PC-3 (cell line): Measurements from ENCODE around the gene C16orf96.

Experiments used
- EZH2 ChIP-seq: fragments of 300-600 bp; sonication (generic); IDR thresholded peaks from one replicate; pipeline ENCODE4 v1.6.1; 2017; ENCODE audit warnings: antibody characterized with exemption, mild to moderate bottlenecking, low read length; ENCODE audit not compliant: unreplicated experiment
- TF ChIP-seq, protein P1 (sequence below): fragments of 300-600 bp; sonication (generic); conservative IDR thresholded peaks from 2 replicates; pipeline ENCODE4 v1.5.1; 2017; ENCODE audit warnings: antibody characterized with exemption, low read depth, mild to moderate bottlenecking, low read length

DNA sequence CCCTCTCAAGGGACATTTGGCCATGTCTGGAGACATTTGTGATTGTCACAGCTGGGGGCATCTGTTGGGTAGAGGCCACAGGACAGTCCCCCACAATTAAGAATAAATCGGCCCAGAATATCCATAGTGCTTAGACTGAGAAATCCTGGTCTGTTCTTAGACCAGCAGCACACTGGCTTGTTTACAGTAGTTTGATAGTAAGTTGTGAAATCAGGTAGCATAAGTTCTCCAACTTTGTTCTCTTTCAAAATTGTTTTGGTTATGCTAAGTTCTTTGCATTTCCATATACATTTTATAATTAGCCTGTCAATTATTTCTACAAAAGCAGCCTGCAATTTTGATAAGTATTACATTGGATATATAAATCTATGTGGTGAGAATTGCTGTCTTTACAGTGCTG is 75.3 kb downstream of the C16orf96 start:
- TF ChIP-seq, protein P1, sequence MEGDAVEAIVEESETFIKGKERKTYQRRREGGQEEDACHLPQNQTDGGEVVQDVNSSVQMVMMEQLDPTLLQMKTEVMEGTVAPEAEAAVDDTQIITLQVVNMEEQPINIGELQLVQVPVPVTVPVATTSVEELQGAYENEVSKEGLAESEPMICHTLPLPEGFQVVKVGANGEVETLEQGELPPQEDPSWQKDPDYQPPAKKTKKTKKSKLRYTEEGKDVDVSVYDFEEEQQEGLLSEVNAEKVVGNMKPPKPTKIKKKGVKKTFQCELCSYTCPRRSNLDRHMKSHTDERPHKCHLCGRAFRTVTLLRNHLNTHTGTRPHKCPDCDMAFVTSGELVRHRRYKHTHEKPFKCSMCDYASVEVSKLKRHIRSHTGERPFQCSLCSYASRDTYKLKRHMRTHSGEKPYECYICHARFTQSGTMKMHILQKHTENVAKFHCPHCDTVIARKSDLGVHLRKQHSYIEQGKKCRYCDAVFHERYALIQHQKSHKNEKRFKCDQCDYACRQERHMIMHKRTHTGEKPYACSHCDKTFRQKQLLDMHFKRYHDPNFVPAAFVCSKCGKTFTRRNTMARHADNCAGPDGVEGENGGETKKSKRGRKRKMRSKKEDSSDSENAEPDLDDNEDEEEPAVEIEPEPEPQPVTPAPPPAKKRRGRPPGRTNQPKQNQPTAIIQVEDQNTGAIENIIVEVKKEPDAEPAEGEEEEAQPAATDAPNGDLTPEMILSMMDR, result no peak
- TF ChIP-seq EZH2, result no peak
